Lower lobe of right lung (tissue), 2 donors: ENCODE measurements around the gene TTC23. TPM values are rescaled to one million over a fixed set of nuclear protein-coding genes. Genes with fewer than 3 reads are reported as not detected.
A peak's percentile ranks its signal among the peaks of the same experiment; 100 is the strongest.

ENCODE experiments used
- ATAC-seq, 2 donors: fragments of 200-7000 bp; cut with Tn5 transposase; one replicate each; pipeline ENCODE4 v1.9.1; 2020 to 2022; ENCODE audit warnings: mild to moderate bottlenecking in 2 of 2, moderate library complexity in 2 of 2
- DNase-seq: peaks from one replicate; pipeline ENCODE4 v3.0.0-alpha.2; 2020
- H3K27ac ChIP-seq: fragments of 200-600 bp; one replicate; pipeline ENCODE4 v1.8.0; 2022
- H3K27me3 ChIP-seq: fragments of 200-600 bp; one replicate; pipeline ENCODE4 v1.8.0; 2022; ENCODE audit warnings: low read depth
- H3K36me3 ChIP-seq: fragments of 200-600 bp; one replicate; pipeline ENCODE4 v1.8.0; 2022; ENCODE audit warnings: mild to moderate bottlenecking
- H3K4me1 ChIP-seq: fragments of 200-600 bp; one replicate; pipeline ENCODE4 v1.8.0; 2022
- H3K4me3 ChIP-seq: fragments of 200-600 bp; one replicate; pipeline ENCODE4 v1.8.0; 2022; ENCODE audit warnings: mild to moderate bottlenecking
- H3K9me3 ChIP-seq: fragments of 200-600 bp; one replicate; pipeline ENCODE4 v1.8.0; 2022
- intact Hi-C: fragments of 100-400 bp; cut with DNase I; formaldehyde crosslinking; loops from one replicate; pipeline ENCODE4 v1.11.0; 2022
- total RNA-seq: library from RNA; stranded (reverse); fragmentation: NEBNext Ultra II Directional; extraction: Animal tissue kit (Norgen Biotek cat#: 25700); gene quantifications from one replicate; pipeline ENCODE4 v1.2.1, GENCODE V29; 2021
- TF ChIP-seq, protein P1 (sequence below): fragments of 200-600 bp; IDR thresholded peaks from one replicate; pipeline ENCODE4 v1.8.0; 2022; ENCODE audit warnings: antibody characterized with exemption, mild to moderate bottlenecking
- donor health status: DM: no; HTN: yes; CAD: no; lungs with severe emphysema.

TTC23 gene
- total RNA-seq, 1 donor from 2014 or later = 16.4 TPM

DNA sequence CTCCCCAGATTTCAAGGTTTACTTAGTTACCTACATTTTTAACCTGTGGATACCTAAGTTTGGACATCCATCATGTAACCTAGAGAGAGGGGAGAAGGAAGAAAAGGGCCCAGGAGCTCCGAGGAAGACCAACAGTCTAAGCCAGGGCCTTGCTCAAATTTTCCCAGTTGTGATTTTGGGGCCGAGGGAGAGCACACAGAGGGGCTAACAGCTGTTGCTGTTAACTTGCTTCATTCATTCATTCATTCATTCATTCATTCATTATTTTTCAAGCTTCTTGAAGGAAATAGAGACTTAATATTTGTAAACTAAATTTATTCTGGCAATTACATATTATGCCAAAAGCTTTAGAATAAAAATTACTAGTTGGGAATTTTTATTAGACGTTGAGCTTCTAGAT is 121.6 kb downstream of the TTC23 start:
- Histone ChIP-seq H3K36me3 (no peaks in the 10 kb centered on the region), H3K27ac (no peak overlapping the region), H3K4me3 (no peak overlapping the region), H3K4me1 (peaks cover 22% of the 10 kb centered on the region), H3K27me3 (no peaks in the 10 kb centered on the region), H3K9me3 (no peaks in the 10 kb centered on the region)
- intact Hi-C loops = no loop called here
- TF ChIP-seq, protein P1, sequence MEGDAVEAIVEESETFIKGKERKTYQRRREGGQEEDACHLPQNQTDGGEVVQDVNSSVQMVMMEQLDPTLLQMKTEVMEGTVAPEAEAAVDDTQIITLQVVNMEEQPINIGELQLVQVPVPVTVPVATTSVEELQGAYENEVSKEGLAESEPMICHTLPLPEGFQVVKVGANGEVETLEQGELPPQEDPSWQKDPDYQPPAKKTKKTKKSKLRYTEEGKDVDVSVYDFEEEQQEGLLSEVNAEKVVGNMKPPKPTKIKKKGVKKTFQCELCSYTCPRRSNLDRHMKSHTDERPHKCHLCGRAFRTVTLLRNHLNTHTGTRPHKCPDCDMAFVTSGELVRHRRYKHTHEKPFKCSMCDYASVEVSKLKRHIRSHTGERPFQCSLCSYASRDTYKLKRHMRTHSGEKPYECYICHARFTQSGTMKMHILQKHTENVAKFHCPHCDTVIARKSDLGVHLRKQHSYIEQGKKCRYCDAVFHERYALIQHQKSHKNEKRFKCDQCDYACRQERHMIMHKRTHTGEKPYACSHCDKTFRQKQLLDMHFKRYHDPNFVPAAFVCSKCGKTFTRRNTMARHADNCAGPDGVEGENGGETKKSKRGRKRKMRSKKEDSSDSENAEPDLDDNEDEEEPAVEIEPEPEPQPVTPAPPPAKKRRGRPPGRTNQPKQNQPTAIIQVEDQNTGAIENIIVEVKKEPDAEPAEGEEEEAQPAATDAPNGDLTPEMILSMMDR = no peak
- DNase-seq = no peak
- no peak for ATAC-seq

DNA sequence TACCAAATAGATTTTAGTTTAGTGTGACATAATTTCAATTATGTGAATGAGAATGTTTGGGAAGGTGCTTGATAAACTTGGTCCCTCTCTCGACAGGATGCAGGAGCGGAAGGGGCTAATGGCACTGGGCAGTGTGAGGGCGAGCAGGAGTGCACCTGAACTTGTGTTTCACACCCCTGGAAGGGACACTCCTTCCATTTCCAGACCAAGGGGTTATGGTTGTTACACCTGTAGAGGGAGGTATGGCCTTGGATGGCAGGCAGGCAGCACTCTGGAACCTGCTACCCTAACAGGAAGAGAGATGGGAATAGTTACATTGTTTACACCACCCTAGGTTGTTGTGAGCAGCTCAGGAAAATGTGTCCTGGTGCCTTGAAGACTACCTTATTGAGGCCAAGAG is 122.5 kb downstream of the TTC23 start:
- intact Hi-C loops = no loop called here
- no peak overlapping the region for H3K4me3 ChIP-seq

DNA sequence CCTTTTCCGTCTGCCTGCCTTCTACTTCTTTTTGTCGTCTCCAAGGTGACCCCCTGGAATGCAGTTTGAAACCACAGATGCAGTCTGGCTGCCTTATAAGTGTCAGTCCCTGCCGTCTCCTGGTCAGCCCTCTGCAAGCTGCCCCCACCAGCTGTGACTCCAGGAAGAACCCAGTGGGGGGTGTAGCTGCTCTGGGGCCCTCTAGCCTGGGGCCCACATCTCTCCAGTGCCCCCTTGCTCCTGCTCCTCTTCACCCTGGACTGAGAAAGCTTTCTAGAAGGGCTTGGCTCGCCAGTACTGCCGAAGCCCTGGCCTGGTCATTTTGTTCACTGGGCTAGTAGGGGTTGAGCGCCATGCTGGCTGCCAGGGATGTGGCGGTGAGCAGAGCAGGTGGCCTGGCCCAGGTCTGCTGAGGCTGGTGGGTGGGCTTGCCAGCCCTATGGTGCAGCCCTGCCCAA is 123.2 kb downstream of the TTC23 start:
- TF ChIP-seq, protein P1 = no peak
- H3K27ac ChIP-seq = no peak overlapping the region

More for the DNA sequence above, 122.5 kb downstream of the TTC23 start:
- H3K36me3 ChIP-seq = no peaks in the 10 kb centered on the region
- no peak for ATAC-seq
- no peaks in the 10 kb centered on the region for H3K9me3 ChIP-seq
- H3K27me3 ChIP-seq = no peaks in the 10 kb centered on the region
- peaks cover 22% of the 10 kb centered on the region for H3K4me1 ChIP-seq
- no peak overlapping the region for H3K27ac ChIP-seq
- TF ChIP-seq, protein P1 = no peak
- DNase-seq = peak; percentile 14

DNA sequence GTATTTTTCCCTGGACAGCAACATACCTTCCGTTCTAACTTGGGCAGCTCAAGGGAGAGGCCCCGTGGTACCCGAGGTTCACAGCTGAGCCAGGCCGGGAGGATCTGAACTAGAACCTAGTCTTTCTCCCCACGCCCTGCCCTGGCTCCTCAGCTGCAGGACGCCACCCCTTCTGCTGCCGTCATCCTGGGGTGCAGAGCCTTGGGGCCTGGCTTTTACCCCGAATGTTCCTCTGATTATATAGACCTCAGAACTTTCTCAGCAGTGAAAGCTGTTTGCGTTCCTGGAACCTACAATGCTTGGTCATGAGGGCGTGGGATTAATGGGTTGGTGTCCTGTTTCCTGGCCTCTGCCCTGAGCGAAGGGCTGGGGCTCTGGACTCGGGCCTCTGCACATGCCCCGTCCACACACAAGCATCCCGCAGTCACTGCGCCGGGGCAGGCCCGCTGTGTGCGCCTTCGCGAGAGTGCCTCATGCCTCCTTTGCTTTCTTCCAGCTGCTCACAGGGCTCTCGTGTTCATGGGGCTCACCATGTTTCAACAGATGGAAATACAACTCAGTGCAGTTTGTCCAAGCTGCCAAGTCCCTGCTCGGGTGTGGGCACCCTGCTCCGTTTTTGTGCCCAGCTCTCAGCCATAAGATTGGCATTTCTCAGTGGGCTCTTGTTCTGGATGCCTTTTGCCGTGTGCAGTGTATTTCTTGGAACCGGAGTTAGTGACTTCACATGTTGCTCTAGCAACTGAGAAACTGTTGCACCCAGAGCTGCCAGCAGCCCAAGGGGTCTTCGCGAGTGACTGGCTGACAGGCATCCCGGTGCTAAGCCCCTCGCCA is 124.1 kb downstream of the TTC23 start:
- H3K4me3 ChIP-seq = no peak overlapping the region
- TF ChIP-seq, protein P1 = no peak
- no peaks in the 10 kb centered on the region for H3K9me3 ChIP-seq
- DNase-seq (peak; percentile 37), ATAC-seq (no peak)
- peaks cover 22% of the 10 kb centered on the region for H3K4me1 ChIP-seq
- no peaks in the 10 kb centered on the region for H3K27me3 ChIP-seq
- no peaks in the 10 kb centered on the region for H3K36me3 ChIP-seq
- H3K27ac ChIP-seq = no peak overlapping the region
- intact Hi-C loops = no loop called here

More for the DNA sequence above, 123.2 kb downstream of the TTC23 start:
- intact Hi-C loops = no loop called here
- Histone ChIP-seq H3K4me1 (peaks cover 22% of the 10 kb centered on the region), H3K4me3 (no peak overlapping the region), H3K9me3 (no peaks in the 10 kb centered on the region), H3K27me3 (no peaks in the 10 kb centered on the region), H3K36me3 (no peaks in the 10 kb centered on the region)
- DNase-seq (peak; percentile 40), ATAC-seq (no peak)

DNA sequence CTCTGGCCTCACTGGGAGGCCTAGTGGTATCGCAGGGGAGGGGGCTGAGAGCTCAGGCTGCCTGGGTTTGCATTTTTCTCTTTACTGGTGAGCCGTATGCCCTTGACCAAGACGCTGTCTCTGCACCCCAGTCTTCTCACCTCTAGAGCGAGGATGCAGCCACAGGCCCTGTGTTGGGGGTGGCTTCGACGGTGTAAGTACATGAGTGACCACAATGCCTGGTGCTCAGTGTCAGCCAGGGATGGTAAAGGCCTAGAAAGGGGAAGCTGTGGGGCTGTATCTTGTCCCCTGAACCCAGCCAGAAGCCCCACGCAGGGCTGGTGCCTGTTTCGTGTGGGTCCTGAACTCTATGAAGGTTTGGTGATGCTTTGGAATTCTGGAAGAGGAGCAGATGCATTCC is 124.7 kb downstream of the TTC23 start:
- ATAC-seq (no peak), DNase-seq (peak; percentile 23)
- H3K4me3 ChIP-seq = no peak overlapping the region
- TF ChIP-seq, protein P1 = no peak
- H3K27me3 ChIP-seq = no peaks in the 10 kb centered on the region
- no peaks in the 10 kb centered on the region for H3K36me3 ChIP-seq
- H3K4me1 ChIP-seq = peaks cover 22% of the 10 kb centered on the region
- intact Hi-C loops = no loop called here
- H3K9me3 ChIP-seq = no peaks in the 10 kb centered on the region
- no peak overlapping the region for H3K27ac ChIP-seq
